ENCODE data around the gene CELF3.
"Not testable (repeated sequence)": the region's sequence is repeated elsewhere in the genome, so short reads cannot be mapped to it uniquely, and the experiment has no call there.

Gene CELF3

GRCh38 chr1:151716771-151717631 is at the start of gene CELF3:
CELF3 (minus strand) TSS chr1:151716803; CDS start chr1:151716020, 783 bp downstream.
- DNase-seq, result no peak

GRCh38 chr1:151763990-151764389 is 47.4 kb upstream of the CELF3 start:
- no peak for DNase-seq

GRCh38 chr1:151762941-151763921 is 46.6 kb upstream of the CELF3 start, which contains the start of gene MRPL9:
MRPL9 (minus strand) TSS chr1:151763496; CDS start chr1:151763479, 17 bp downstream.
- peak; percentile 84 for DNase-seq

GRCh38 chr1:151760597-151761385 is 44.2 kb upstream of the CELF3 start:
- no peak for DNase-seq

- no peak for DNase-seq
Observed at GRCh38 chr1:151759241-151759640, 42.6 kb upstream of the CELF3 start.

- no peak for DNase-seq
Observed at GRCh38 chr1:151756291-151756690, 39.7 kb upstream of the CELF3 start.

GRCh38 chr1:151741516-151741915 is 24.9 kb upstream of the CELF3 start:
- no peak for DNase-seq

- DNase-seq, result no peak
Observed at GRCh38 chr1:151739590-151740355, 23.2 kb upstream of the CELF3 start.

- no peak for DNase-seq
Observed at GRCh38 chr1:151737479-151737878, 20.9 kb upstream of the CELF3 start.

GRCh38 chr1:151737026-151737425 is 20.4 kb upstream of the CELF3 start:
- DNase-seq, result no peak

GRCh38 chr1:151733995-151734394 is 17.4 kb upstream of the CELF3 start:
- DNase-seq, result not testable (repeated sequence)

- DNase-seq, result no peak
Observed at GRCh38 chr1:151733126-151733525, 16.5 kb upstream of the CELF3 start.

- DNase-seq, result no peak
Observed at GRCh38 chr1:151729966-151730291, 13.3 kb upstream of the CELF3 start.

- no peak for DNase-seq
Observed at GRCh38 chr1:151729157-151729965, 12.8 kb upstream of the CELF3 start.

GRCh38 chr1:151728151-151729054 is 11.8 kb upstream of the CELF3 start:
- DNase-seq, result no peak

- DNase-seq, result no peak
Observed at GRCh38 chr1:151723726-151724370, 7.2 kb upstream of the CELF3 start.

- DNase-seq, result no peak
Observed at GRCh38 chr1:151721788-151722510, 5.3 kb upstream of the CELF3 start.

GRCh38 chr1:151720974-151721787 is 4.6 kb upstream of the CELF3 start, which contains the start of gene RIIAD1:
RIIAD1 (plus strand) TSS chr1:151721522; CDS start chr1:151721537, 15 bp downstream.
- peak; percentile 41 for DNase-seq

Data from stimulated activated CD4-positive, alpha-beta T cell treated with anti-CD3 and anti-CD28 coated beads, Interleukin-12 subunit alpha, Interleukin-12 subunit beta, amount 100 ng/mL, for 4 hours (primary cell).